CD4-positive, alpha-beta T cell treated with Interleukin-4 for 4 hours (primary cell): ENCODE results near the gene GINS1.
"Not testable (repeated sequence)": the region's sequence is repeated elsewhere in the genome, so short reads cannot be mapped to it uniquely, and the experiment has no call there.

Experiments
- DNase-seq: peaks from one replicate; pipeline ENCODE4 v3.0.0-alpha.2; 2020

The GINS1 gene

DNA sequence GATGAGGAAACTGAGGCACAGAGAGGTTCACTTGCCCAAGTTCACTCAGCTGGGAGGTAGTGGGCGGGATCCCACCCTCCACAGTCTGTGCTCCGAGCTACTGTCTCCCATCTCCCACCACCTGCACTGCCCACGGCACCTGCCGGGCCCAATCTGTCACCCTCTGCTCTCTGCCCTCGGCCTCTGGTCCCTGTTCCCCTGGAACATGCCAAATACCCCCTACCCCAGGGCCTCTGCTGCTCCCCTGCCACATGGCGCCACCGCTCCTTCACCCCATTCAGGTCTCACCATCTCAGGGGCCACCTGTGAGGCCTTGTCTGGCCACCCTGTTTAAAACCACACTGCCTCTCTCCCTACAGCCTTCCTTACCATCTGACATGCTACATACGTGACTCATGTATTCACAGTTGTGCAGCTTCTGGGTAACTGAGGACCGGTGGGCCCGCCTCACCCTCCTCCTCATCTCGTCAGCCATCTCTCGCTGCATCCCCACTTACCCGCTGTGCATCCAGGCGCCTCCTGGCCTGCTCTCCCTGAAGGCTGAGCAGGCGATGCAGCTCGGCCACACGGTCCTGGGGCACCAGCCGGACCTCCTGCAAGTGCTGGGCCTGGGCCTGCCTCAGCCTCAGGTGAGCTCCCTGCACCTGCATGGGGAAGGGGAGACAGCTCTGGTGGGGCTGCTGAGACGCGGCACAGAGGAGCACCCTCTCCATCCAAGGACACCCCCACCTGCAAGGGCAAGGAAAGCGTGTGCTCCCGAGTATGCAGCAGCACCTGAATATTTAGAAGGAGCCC is 50.6 kb downstream of the GINS1 start:
- no peak for DNase-seq

DNA sequence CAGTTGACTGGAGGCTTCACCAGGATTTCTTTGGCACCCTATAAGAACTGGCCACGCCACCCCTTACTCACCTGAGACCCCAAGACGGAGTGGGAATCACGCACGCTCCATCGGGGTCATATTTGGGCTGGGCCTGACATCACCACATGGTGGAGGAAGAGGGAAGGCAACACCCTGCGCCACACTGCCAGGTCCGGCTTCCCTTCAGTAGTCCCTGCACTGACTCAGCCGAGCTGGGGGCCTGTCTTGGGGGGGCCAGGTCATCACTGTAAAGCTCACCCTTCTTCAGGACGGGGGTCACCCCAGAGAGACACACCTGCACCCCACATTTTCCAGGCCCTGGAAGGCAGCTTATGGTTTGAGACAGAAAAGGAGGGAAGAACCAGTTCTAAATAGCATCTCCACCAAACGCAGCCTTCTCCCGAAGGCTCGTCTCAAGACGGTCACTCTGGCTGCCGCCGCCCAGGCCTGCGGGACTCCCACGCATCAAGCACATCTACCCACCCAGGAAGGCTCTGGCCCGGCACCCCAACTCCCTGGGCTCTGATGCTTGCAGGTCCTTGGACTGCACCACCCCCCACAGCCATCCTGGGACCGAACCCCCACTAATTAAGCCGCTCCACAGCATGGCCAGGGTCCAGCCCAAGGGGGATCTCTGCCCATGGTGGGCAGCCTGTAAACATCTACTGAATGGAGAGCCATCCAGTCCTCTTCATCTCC is 51.8 kb downstream of the GINS1 start:
- DNase-seq: no peak

DNA sequence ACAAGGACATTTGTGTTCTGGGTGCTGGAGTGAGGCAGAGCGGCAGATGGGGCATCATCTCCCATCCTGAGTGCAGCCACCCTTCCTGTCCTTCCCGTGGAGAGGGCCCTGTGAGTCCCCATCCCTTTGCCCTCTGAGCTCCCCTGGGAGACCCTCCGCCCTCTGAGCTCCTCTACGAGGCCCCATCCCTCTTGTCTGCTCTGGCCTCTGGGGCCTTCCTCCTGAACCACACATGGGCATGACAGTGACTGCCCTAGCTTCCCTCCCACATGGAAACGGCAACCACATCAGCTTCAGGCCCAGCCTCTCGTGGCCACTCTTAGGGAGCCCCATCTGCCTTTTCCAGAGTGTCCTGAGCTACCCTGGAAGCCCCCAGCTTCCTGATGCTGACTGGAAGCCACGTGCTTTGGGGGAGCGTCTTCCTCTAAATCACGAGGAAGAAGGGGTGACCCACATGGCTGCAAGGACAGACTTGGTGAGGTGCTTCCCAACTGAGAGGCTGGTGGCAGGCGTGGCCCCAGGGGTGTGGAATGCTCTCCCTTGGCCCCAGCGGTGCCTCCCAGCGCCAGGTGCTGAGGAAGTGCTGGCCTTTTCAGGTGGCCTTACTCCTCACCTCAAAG is 52.6 kb downstream of the GINS1 start:
- no peak for DNase-seq

GRCh38 chr20:25460566-25461280 is 53.2 kb downstream of the GINS1 start:
- no peak for DNase-seq

DNA sequence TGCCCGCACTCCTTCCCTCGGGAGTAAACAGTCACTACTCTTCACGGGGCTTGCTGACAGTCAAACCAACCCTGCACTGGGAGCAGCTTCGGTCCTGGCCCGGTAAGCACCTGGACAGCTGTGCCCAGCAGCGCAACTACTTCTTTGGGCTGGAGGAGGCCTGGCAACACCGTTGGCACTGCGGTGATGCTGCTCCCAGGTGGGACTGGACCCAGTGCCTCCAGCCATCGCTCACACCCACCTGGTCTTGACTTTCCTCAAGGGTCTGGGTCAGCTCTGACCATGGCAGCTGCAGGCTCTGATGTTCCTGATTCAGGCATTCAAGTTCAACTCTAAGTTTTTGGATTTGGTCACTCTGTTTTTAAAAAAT is 53.8 kb downstream of the GINS1 start:
- DNase-seq: no peak

DNA sequence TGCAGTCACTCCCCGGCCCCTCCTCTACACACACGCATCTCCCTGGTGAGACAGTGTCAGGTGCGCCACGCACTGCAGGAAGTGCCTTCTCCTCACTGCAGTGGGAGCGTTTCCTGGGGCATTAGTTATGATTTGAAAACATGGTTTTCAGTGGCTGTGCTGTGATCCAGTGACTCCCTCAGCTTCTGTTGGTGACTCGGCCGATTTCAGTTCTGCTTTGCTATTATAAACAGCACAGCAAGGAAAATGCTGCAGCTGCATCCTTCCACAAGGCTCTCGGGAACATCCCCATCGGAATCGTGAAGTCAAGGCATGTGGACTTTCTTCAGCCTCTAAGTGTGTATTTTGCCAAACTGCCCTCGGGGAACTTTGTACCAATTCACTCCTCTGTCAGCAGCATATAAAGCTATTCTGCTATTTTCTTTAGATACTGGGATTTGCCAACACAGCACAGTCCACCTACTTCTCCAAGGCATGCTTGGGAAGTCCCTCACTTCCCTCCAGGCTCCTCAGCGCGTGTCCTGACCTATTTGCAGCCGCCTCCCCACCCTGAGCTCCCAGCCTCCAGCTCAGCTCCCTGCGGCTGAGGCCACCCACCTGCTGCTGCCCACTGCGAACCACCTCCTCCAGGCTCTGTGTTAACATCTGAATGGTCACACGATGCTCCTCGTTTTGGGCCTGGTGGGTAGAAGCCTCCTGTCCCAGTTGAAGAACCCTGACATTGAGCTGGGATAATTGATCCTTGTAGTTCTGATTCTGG is 54.5 kb downstream of the GINS1 start:
- no peak for DNase-seq

GRCh38 chr20:25464501-25465242 is 57.2 kb downstream of the GINS1 start:
- no peak for DNase-seq

GRCh38 chr20:25465243-25466135 is 58.0 kb downstream of the GINS1 start:
- no peak for DNase-seq

DNA sequence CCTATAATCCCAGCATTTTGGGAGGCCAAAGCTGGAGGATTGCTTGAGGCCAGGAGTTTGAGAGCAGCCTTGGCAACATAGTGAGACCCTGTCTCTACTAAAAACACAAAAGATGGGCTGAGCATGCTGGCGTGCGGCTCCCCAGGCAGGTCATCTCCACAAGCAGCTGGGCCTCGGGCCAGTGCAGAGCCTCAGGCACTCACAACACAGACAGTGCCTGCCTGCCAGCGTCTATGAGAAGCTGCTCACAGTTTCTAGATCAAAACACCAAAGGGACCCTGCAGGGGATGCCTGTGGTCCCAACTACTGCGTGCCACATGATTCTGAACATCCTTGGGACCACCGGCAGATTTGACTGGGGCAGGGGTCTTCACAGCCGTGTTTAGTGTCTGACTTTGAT is 59.4 kb downstream of the GINS1 start:
- DNase-seq: no peak

DNA sequence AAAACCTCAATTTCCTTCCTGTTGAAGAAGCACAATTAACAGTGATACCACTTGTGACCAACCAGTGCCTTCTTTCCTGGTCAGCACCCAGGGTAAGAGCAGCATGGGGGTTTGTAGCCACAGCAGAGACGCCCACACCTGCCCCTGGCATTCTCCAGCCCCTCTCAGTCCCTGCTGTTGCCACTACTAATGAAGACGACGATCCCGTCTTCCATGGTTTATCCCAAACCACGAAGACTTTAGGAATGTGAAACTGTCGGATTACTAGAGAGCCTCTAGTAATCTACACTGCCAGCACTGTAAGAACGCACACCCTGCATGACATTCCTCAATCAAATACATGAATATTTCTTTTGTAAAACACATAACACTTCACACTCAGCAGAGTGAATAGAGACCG is 60.0 kb downstream of the GINS1 start:
- DNase-seq: no peak

- DNase-seq: no peak
Measured at GRCh38 chr20:25468126-25469075, 60.9 kb downstream of the GINS1 start.

DNA sequence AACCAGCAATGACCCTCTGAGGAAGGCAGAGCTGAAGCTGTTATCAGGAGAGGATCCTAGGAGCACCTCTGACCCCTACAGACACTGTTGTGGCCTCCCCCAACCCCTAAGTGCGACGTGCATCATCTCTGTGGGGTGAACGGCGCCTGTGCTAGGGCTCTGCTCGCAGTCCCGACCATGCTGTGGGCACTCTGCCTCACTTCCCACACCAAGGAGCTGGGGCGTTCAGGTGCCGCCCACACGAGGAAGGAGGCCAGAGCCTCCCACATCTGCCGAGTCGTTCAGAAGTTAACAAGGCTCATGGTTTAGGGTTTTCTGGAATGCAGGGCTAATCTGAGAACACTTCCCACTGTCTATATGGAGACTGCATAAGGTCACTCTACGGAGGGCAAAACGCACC is 62.1 kb downstream of the GINS1 start:
- DNase-seq: no peak

DNA sequence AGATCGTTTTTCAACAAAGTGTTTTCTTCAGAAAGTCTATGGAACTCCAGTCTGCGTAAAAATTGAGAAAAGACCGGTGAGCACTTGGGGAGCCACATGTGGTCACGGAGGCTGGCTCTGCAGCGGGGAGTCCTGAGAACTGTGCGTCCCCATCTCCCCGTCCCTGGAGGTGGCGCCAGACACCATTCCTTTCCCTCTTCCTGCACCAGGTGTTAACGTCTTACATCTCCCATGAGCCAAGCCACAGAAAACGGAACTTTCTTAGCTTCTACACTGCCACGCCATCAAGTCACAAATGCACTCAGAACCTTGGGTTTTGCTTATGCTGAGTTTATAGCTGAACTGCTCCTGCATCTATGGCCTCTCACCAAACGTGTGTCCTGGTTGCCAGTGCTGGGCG is 62.6 kb downstream of the GINS1 start:
- peak; percentile 24 for DNase-seq

- DNase-seq: no peak
Measured at GRCh38 chr20:25471020-25471419, 63.5 kb downstream of the GINS1 start.

DNA sequence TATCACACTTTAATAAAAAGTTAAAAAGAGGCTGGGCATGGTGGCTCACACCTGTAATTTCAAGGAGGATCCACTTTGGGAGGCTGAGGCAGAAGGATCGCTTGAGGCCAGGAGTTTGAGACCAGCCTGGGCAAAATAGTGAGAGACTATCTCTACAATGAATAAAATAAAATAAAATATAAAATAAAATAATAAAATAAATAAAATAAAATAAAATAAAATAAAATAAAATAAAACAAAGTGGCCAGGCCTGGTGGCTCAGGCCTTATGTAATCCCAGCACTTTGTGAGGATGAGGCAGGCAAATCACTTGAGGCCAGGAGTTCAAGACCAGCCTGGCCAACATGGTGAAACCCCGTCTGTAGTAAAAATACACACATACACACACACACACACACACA is 65.8 kb downstream of the GINS1 start:
- not testable (repeated sequence) for DNase-seq

DNA sequence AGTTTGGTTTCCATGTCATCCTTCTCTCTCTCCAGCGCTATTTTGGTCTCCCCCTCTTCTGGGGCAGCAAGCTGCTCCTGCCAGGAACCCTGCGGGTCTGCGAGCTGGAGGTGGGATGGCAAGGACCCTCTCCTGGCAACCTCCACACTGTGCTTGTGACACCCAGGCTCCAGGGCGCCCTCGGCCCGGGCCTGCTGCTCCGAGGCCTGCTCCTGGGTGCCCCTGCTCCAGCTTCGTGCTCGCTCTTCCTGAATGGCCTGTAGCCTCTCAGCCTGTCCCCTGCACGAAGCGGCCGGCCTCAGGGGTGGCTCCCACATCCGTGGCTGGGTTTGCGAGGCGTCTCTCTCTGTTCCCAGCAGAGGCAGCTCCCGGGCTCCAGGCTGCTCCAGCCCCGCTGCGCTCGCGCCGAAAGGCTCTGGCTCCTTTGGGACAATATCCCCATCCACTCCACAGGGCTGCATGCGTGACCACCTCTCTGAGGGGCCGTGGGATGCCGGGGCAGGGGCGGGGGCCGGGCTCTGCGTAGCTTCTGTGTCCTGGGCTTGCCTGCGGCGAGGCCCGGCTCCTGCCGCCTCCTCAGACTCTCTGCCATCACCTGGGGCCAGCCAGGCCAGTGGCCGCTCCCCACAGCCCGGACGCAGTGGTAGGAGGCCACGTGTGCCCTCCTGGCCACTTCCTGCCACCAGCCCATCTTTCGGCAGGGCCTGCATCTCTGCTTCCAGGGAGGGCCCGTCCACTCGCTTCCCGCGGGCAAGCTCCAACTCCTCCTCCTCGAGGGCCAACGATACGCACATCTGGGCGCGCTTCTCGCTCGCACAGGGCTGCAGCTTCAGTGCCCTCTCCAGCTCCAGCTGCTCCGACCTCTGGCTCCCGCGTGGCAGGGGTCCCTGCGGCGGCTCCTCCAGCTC is 68.9 kb downstream of the GINS1 start:
- DNase-seq: no peak

DNA sequence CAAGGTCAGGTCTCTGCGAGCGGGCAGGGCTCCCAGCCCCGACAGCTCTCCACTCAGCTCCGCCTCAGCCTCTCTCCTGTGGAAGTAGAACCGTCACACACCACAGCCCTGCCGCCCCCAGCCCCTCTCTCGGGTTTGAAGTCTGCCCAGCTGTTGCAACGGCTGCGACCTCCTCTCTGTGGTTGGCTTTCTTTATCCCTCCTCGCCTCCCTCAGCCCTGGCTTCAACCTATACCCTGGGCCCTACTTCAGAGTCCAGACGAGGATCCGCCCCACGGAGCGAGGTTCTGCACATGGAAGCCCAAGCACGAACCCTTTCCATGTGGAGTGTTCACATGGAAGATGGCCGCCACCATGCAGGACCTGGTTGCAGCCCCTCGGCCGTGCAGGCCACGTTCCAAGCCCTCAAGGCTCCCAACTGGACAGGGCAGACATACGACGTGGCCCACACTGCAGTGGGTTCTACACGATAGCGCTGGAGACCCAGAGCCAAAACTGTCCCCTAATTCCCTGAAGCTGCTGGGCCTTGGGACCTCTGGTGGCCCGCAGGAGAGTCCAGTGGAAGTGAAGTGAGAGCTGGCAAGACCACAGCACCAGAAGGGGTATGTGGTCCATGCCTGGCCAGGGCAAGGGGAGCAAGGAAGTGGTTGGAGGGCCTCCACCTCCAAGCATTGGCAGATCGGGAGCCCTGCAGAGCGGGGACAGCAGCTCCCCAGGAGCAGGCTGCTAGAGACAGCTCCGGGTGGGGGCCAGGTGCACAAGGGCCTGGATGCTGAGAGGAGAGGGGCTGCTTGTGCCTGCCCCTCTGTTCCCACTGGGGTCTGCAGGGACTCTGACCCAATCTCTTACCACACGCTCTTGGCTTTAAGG is 69.8 kb downstream of the GINS1 start:
- DNase-seq: no peak
